Epithelial cell of prostate (primary cell): ENCODE measurements around the gene SNRPD1.
"Not testable (repeated sequence)": the region's sequence is repeated elsewhere in the genome, so short reads cannot be mapped to it uniquely, and the experiment has no call there.

ENCODE experiments used
- DNase-seq: peaks from one replicate; pipeline ENCODE4 v3.0.0-alpha.2; 2011; ENCODE audit warnings: low read depth, low spot score
- H3K27ac ChIP-seq: fragments of 450-650 bp; 2 replicates; pipeline ENCODE4 v1.5.1; 2017; ENCODE audit warnings: mild to moderate bottlenecking

Gene SNRPD1

DNA sequence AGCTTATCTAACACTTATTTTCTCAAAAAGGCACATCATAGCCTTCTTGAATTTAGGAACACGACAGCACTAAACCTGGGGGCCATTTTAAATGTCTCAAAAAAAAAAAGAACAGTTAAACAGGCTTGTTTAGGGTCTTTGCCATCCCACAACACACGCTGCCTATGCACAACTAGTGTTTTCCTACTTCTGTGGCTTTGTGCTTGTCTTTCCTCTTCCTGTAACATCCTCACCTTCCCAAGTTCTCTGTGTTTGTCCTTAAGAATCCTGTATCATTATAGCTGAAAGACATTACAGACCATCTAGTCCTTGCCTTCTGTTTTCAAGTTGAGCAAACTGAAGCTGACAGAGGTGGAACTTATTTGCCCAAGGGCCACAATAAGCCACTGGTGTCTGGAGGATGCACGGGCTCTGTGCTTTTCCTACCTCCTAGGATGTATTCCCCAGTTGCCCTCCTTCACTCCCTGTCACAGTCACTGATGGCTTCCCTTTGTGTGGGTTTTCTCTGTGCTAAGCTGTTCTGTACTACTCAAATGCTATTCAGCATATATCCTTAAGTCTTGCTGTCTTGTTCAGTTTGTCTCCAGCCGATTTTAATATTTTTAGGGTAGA lies 22.6 kb downstream of the SNRPD1 start:
- DNase-seq = no peak
- no peak overlapping the region for H3K27ac ChIP-seq

DNA sequence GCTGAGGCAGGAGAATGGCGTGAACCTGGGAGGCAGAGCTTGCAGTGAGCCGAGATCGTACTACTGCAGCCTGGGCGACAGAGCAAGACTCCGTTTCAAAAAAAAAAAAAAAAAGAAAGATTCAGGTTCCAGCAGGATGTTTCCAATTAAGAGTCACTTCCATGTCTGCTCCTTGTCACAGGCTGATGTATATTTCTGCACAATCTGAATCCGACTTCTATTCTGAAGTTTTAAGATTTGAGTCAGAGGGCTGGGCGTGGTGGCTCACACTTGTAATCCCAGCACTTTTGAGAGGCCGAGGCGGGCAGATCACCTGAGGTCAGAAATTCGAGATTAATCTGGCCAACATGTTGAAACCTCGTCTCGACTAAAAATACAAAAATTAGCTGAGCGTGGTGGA lies 24.7 kb downstream of the SNRPD1 start:
- H3K27ac ChIP-seq = no peak overlapping the region
- DNase-seq = no peak

DNA sequence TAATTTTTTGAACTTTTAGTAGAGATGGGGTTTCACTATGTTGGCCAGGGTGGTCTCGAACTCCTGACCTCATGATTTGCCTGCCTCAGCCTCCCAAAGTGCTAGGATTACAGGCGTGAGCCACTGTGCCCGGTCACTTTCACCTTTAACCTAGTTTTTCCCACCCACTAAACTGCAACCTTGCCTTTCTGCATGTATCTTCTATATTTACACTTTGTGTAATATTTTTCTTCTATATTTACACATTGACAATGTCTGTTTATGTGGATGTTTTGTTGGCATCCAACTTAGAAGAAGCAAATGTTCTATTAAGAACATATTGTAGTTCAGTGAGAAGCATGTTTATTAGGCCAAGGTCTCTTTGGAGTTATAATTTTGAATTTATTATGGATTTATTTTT lies 26.7 kb downstream of the SNRPD1 start:
- peak overlapping the region; percentile 59 for H3K27ac ChIP-seq
- no peak for DNase-seq

DNA sequence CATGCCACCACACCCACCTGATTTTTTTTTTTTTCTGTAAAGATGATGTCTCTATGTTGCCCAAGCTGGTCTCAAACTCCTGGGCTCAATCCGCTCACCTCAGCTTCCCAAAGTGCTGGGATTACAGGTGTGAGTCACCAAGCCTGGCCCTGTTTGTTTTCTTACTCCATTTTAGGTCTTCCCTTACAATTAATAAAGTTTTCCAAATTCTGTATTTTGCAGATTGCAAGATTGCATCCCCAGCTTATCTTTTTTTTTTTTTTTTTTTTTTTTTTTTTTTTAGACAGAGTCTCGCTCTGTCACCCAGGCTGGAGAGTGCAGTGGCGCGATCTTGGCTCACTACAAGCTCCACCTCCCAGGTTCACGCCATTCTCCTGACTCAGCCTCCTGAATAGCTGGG lies 28.3 kb downstream of the SNRPD1 start:
- H3K27ac ChIP-seq, DNase-seq: not testable (repeated sequence)

DNA sequence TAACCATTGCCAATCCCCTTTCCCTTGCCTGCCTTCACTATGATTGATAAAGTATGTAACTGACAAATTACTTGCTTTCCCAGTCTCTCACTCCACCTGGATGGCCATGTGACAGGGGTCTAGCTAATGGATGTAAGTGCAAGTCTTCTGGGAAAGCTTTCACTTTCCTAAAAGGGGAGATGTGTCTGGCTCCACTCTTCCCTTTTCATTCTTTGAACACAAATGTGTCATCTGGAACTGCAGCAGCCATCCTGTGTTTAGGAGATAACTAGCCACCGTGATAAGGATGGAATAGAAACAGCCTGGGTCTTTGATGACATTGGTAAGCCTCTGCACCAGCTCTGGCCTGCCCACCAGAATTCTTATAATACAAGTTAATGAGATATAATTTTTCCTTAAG lies 38.2 kb downstream of the SNRPD1 start:
- no peak overlapping the region for H3K27ac ChIP-seq
- no peak for DNase-seq

DNA sequence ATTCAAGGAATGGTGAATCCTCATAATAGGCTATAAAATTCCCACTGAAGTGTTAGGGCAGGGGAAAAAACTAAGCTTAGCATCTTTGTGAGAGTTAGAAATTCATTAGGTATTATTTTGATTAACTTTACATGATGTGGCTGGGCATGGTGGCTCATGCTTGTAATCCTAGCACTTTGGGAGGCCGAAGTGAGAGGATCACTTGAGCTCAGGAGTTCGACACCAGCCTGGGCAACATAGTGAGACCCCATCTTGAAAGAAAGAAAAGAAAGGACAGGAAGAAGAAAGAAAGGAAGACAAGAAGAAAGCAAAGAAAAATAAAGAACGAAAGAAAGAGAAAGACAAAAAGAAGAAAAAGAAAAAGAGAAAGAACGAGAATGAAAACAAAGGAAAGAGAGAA lies 40.0 kb downstream of the SNRPD1 start:
- no peak overlapping the region for H3K27ac ChIP-seq
- no peak for DNase-seq

DNA sequence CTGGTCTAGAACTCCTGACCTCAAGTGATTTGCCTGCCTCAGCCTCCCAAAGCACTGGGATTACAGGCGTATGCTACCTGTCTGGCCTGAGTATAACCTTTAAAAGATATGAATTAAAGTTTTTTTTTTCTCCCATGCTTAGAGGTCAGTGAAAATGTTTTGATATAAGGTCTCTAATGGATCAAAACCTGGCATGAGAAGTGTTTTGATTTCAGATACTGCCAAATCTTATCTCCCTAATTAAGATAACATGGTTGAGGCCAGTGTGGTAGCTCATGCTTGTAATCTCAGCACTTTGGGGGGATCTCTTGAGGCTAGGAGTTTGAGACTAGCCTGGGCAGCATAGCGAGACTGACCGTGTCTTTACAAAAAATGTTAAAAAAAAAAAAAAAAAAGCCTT lies 41.2 kb downstream of the SNRPD1 start:
- H3K27ac ChIP-seq = no peak overlapping the region
- no peak for DNase-seq

DNA sequence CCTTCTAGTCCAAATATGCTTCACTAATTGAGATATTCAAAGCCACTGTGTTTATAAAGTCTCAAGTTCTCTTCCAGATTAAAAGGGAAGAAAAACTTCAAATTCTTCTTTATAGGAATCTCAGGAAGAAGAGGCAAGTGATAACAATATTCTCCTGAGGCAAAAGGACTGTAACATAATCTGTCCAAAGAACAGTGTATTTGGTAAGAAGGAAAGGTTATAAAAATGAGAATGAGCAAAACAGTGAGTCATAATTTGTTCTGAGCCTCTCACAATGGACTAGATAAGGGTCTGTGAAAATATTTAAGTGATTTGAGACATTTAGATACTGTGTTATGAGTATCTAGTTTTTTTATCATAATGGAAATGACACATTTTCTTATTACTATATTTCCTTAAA lies 44.3 kb downstream of the SNRPD1 start:
- DNase-seq = no peak
- H3K27ac ChIP-seq = no peak overlapping the region

DNA sequence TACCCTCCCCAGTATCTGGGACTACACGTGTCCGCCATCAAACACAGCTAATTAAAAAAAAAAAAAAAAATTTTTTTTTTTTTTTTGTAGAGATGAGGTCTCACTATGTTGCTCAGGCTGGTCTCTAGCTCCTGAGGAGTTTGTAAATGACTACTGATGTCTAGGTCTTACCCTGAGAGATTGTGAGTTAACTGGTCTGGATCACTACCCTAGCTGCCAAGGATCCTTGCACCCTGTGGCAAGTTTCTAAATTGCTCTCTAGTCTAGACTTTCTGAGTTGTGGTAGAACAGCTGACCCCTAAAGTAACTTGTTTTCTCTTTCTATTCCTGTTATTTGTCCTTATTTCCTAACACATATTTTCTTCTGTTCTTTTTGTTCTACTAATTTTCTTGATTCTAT lies 48.0 kb downstream of the SNRPD1 start:
- no peak overlapping the region for H3K27ac ChIP-seq
- no peak for DNase-seq

DNA sequence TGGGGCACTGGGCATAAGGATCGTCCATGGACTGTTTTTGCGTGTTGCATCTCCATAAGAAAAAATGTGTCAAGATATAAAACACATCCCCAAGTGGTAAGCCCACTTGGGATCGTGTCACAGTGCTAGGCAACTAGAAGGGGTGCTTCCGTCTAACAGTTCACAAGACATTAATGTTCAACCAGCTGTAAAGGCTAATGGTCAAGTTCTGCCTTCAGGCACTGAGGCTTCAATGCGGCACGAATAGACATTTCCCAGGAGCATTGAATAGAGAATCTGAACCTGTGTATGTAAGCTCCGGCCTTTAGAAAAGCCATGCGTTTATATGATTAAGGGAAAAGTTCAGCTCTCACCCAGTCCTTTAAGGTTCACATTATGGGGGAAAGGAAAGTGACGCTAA lies 50.5 kb downstream of the SNRPD1 start:
- no peak for DNase-seq
- no peak overlapping the region for H3K27ac ChIP-seq

DNA sequence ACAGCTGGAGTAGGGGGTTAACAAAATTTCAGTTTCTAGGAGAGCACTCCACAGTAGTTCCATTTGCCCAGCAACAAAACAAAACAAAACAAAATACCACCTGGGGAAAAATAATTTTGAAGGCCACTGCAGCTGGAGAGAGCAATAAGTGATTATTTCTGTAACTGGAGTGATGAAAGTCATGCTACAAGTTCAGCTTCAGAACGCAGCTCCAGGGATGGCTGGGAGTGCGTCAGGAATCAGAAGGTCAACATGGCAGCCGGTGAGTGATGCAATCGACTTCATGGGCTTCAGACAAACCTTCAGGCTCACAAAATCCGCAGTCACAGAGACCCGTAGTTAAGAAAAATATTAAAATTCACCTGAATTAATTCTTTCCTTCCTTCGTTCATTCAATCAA lies 51.5 kb downstream of the SNRPD1 start:
- DNase-seq = no peak
- no peak overlapping the region for H3K27ac ChIP-seq

DNA sequence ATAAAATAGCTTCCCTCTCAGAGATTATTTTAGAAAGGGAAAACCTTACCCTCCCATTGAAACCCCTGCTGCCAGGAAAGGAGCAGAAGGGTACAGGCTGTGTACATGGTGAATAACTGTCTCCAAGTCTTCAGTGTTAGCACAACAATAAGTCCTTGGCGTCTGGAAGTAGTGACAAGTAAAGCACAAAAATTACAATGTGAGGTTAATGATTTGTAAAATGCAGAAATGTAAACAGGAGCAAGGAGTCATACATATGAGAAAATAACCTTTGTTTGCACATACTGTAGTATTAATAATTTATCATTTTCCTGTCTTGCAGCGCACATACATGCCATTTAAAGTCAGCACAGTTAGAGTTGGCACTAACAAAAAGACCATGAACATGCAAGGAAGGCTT lies 52.0 kb downstream of the SNRPD1 start:
- no peak overlapping the region for H3K27ac ChIP-seq
- no peak for DNase-seq

DNA sequence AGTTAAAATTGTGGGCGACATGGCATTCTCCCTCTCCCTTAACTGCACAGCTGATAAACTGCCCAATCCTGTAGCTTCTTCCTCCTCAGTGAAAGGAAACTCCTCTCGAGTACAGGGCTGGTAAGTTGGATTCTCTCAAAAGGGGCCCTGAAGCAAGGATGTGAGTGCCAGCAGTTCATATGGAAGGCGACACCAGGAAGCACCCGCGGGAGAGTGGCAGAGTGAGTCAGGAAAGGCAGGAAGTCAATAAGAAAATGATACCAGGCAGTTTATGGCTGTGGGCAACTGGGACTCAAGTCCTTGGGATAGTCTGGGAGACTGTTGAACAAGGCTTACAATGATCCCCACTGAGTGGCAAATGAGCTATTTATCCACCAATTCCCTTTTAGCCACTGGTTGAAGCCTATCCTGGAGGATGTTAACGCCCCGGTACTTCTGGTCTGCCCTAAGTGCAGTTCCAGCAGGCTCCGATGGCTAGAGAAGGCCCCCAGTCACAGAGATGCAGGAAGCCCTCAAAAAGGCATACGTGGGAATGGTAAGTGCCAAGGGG lies 57.7 kb downstream of the SNRPD1 start:
- DNase-seq = no peak
- peak overlapping the region; percentile 69 for H3K27ac ChIP-seq

DNA sequence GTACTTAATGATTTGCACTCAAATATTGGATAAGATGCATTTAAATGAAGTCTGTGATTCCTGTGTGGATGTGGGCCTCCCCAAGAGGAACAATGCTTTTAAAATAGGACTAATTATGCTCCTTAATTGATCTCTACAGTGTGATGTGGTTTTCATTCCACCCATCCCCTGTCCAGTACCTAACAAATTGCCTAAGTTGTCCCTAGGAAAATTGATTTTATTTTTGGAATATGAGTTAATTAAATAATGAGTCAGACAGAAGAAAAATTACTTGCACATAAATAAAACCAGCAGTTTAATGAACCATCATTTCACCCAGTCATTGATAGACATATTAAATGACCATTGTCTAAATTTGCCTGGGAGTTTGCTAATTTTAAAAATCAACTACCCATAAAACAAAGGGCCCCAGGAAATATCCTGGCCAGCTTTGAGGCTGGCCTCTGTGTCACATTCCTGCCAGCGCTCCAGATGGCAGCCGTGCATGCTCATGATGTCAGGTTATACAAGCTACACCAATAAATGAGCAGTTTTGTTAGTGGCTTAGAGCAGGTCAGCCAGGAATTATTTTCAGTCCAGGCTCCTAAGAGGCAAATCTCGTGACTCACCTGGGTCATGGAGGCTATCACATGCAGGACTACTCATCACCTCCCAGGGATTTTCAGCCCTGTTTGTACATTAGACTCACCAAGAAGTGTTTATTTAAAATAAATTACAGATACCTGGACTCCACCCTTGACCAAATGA lies 60.6 kb downstream of the SNRPD1 start:
- H3K27ac ChIP-seq = peak overlapping the region; percentile 68
- DNase-seq = peak; percentile 59

DNA sequence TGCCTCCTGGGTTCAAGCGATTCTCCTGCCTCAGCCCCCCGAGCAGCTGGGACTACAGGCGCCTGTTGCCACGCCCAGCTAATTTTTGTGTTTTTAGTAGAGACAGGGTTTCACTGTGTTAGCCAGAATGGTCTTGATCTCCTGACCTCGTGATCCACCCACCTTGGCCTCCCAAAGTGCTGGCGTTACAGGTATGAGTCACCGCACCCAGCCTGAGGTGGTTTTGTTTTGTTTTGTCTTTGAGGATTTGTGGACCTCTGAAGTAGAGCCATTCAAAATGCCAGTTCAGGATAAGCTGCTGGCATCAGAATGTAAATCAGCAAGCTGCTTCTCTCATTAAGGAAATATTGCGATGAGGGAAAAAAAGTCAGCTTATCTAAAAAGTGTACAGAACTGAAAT lies 63.2 kb downstream of the SNRPD1 start:
- not testable (repeated sequence) for DNase-seq
- peak overlapping the region; percentile 3 for H3K27ac ChIP-seq

DNA sequence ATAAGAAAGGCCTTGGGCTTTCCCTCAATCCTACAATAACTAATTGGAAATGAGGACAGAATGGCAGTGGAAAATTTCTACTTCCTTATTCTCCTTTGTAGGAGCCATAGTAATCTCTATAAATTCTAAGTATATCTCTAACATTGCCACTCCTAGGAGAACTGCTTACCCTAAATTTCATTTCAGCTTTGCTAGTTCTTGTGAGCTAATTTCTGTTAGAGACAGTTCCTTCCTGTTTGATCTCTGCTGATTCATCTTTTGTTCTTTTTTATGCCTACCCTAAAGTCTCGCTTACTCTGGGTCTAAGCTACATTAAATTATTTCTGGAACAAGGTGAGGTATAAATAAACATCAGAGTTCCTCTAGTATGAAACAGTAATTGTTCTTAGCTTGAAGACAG lies 66.7 kb downstream of the SNRPD1 start:
- DNase-seq = no peak
- H3K27ac ChIP-seq = peak overlapping the region; percentile 30

DNA sequence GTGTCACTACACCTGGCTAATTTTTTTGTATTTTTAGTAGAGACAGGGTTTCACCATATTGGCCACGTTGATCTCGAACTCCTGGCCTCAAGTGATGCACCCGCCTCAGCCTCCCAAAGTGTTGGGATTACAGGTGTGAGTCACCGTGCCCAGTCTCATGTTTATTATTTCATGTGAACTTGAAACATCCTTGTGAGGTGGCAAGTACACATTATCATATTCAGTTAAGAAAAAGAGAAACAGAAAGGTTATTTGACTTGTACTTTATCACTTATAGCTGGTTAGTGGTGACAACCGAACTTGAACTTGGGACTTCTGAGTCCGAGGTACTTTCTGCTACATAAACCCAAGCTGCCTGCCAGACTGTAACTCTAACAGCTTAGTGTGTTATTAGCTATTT lies 68.0 kb downstream of the SNRPD1 start:
- H3K27ac ChIP-seq = no peak overlapping the region

DNA sequence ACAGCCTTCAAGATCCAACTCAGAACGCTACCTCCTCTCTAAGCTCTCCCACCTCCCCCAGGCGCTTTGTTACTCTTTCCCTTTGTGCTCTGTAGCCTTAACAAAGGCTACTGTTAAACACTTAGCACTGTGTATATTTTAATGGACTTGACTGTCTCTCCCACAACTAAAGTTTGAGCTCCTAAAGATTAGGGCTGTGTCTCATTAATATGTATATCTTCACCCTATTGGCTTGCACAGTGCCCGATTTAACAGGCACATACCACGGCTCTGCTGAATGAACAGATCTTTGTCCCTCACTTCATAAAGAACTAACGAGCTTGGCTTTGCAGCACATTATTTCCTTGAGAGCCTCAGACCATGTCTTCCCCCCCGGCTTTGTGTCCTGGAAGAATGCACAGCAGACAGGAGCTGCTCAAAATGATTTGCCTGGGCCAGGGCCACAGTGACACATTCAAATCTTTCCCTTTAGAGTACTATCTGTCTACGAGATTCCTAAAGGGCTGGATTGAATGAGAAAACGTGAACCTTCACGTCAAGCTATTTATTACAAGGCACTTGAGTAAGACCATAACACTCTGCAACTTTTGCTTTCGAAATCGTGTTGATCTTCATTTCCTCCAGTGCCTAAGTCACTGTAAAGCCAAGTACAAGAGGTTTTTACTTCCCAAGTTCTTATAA lies 70.4 kb downstream of the SNRPD1 start:
- H3K27ac ChIP-seq = peak overlapping the region; percentile 59

More for the DNA sequence above, 68.0 kb downstream of the SNRPD1 start:
- no peak for DNase-seq

More for the DNA sequence above, 70.4 kb downstream of the SNRPD1 start:
- DNase-seq = no peak
